HL-60 (cell line): ENCODE measurements around the gene SHROOM4.

ENCODE experiments used
- DNase-seq, 2 experiments: peaks; one replicate each; pipeline ENCODE4 v3.0.0-alpha.2; 2010 to 2020; ENCODE audit warnings: low read depth in 1 of 2, low spot score in 1 of 2
- H3K27ac ChIP-seq: fragments of 250-450 bp; sonication (Bioruptor Pico); replicated peaks from 2 replicates; pipeline ENCODE4 v1.5.1; 2020; ENCODE audit warnings: mild to moderate bottlenecking, moderate library complexity
- H3K27me3 ChIP-seq: fragments of 250-450 bp; sonication (Bioruptor Pico); 2 replicates; pipeline ENCODE4 v1.5.1; 2021; ENCODE audit warnings: mild to moderate bottlenecking, moderate library complexity; ENCODE audit not compliant: insufficient read depth, poor library complexity, severe bottlenecking
- H3K4me3 ChIP-seq: replicated peaks from 2 replicates; pipeline ENCODE4 v1.5.1; 2011; ENCODE audit warnings: mild to moderate bottlenecking, control low read depth, low read length; ENCODE audit not compliant: insufficient read depth
- GABPA ChIP-seq: IDR thresholded peaks from 2 replicates; pipeline ENCODE4 v1.6.1; 2012; ENCODE audit warnings: low read depth
- POLR2AphosphoS5 ChIP-seq: IDR thresholded peaks from 2 replicates; pipeline ENCODE4 v1.6.1; 2012; ENCODE audit warnings: low read depth
- REST ChIP-seq: IDR thresholded peaks from 2 replicates; pipeline ENCODE4 v1.6.1; 2012; ENCODE audit warnings: low read depth; ENCODE audit not compliant: insufficient replicate concordance
- SPI1 ChIP-seq: IDR thresholded peaks from 2 replicates; pipeline ENCODE4 v1.6.1; 2012; ENCODE audit warnings: low read depth, mild to moderate bottlenecking, borderline replicate concordance
- TF ChIP-seq, protein P1 (sequence below): IDR thresholded peaks from one replicate; pipeline ENCODE4 v1.5.1; 2011; ENCODE audit warnings: low read length, control low read depth, inconsistent platforms; ENCODE audit not compliant: insufficient read depth

Gene SHROOM4

DNA sequence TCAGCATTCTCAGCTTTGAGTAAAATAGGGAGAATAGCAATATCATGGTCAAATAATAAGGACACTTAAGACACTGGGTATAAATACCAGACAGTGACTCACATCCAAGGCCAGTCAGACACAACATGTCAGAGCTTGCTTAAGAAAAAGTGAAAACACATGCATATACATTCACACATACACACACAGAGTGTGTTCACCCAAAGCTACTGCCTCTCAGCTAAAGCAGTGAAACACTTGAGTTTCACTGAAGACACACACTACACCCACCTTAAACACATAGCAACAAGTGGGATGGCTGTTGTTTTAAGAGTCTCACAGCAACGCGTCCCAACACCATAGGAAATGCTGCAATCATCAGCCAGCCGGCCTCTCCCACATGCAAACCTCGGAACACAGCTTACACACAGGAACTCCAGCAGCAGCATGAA is 14.4 kb downstream of the SHROOM4 start:
- no peak for DNase-seq
- H3K27ac ChIP-seq = no peak overlapping the region
- TF ChIP-seq GABPA (no peak), SPI1 (no peak), REST (no peak), POLR2AphosphoS5 (no peak)
- TF ChIP-seq, protein P1, sequence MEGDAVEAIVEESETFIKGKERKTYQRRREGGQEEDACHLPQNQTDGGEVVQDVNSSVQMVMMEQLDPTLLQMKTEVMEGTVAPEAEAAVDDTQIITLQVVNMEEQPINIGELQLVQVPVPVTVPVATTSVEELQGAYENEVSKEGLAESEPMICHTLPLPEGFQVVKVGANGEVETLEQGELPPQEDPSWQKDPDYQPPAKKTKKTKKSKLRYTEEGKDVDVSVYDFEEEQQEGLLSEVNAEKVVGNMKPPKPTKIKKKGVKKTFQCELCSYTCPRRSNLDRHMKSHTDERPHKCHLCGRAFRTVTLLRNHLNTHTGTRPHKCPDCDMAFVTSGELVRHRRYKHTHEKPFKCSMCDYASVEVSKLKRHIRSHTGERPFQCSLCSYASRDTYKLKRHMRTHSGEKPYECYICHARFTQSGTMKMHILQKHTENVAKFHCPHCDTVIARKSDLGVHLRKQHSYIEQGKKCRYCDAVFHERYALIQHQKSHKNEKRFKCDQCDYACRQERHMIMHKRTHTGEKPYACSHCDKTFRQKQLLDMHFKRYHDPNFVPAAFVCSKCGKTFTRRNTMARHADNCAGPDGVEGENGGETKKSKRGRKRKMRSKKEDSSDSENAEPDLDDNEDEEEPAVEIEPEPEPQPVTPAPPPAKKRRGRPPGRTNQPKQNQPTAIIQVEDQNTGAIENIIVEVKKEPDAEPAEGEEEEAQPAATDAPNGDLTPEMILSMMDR = no peak

GRCh38 chrX:50798783-50799182 is 15.2 kb downstream of the SHROOM4 start:
- Histone ChIP-seq H3K4me3 (no peak overlapping the region), H3K27me3 (no peaks in the 10 kb centered on the region), H3K27ac (no peak overlapping the region)
- TF ChIP-seq POLR2AphosphoS5 = no peak
- TF ChIP-seq, protein P1 = no peak
- no peak for TF ChIP-seq REST
- no peak for TF ChIP-seq GABPA
- TF ChIP-seq SPI1 = no peak
- DNase-seq = no peak

More for the DNA sequence above, 14.4 kb downstream of the SHROOM4 start:
- Histone ChIP-seq H3K4me3 (no peak overlapping the region), H3K27me3 (no peaks in the 10 kb centered on the region)

GRCh38 chrX:50787099-50787498 is 26.9 kb downstream of the SHROOM4 start:
- no peak overlapping the region for H3K4me3 ChIP-seq
- no peaks in the 10 kb centered on the region for H3K27me3 ChIP-seq
- no peak for DNase-seq
- no peak overlapping the region for H3K27ac ChIP-seq
- TF ChIP-seq POLR2AphosphoS5 = no peak

- no peak overlapping the region for H3K27ac ChIP-seq
- no peak for TF ChIP-seq REST
- TF ChIP-seq SPI1 = no peak
- TF ChIP-seq POLR2AphosphoS5 = no peak
- TF ChIP-seq, protein P1 = no peak
- no peak for TF ChIP-seq GABPA
- DNase-seq = no peak
- no peaks in the 10 kb centered on the region for H3K27me3 ChIP-seq
- H3K4me3 ChIP-seq = no peak overlapping the region
Measured at GRCh38 chrX:50780144-50780543, 33.9 kb downstream of the SHROOM4 start.
